AG04450 (cell line): Measurements from ENCODE around the gene ADARB2. TPM values are rescaled to one million over a fixed set of nuclear protein-coding genes. Genes with fewer than 3 reads are reported as not detected.

Source experiments
- CTCF ChIA-PET: fragments of 300-600, 350-600 bp; formaldehyde crosslinking; extraction: SDS; loops from one replicate; lab custom pipeline; 2022; ENCODE audit warnings: antibody characterized with exemption, inconsistent platforms; lab: Charles Lee
- POLR2A ChIA-PET: fragments of 350-600 bp; formaldehyde crosslinking; extraction: SDS; loops from one replicate; lab custom pipeline; 2021; ENCODE audit warnings: antibody characterized with exemption, inconsistent platforms; lab: Yijun Ruan, JAX
- DNase-seq: peaks from one replicate; pipeline ENCODE4 v3.0.0-alpha.2; 2011; ENCODE audit warnings: low read depth, low spot score
- H3K27ac ChIP-seq: one replicate; pipeline ENCODE4 v1.5.1; 2012; ENCODE audit warnings: low read depth, low read length, control low read depth
- H3K27me3 ChIP-seq: one replicate; pipeline ENCODE4 v1.6.0; 2012; ENCODE audit warnings: low read length; ENCODE audit not compliant: control insufficient read depth, insufficient read depth
- H3K4me3 ChIP-seq: 2 replicates; pipeline ENCODE4 v1.5.1; 2011; ENCODE audit warnings: mild to moderate bottlenecking, low read depth, low read length, control low read depth
- H3K9me3 ChIP-seq: 2 replicates; pipeline ENCODE4 v1.5.1; 2012; ENCODE audit warnings: low read length; ENCODE audit not compliant: control insufficient read depth, insufficient read depth
- CTCF ChIP-seq: IDR thresholded peaks from 2 replicates; pipeline ENCODE4 v1.5.1; 2011; ENCODE audit warnings: low read depth, low read length, control low read depth, inconsistent platforms
- polyA plus RNA-seq: library from polyadenylated mRNA; depleted of rRNA; stranded (reverse); fragments of >200 nt; gene quantifications from 2 replicates; pipeline ENCODE4 v1.2.3, GENCODE V29; 2011

Gene ADARB2
- polyA plus RNA-seq, 1 experiment = not detected

- no peaks in the 10 kb centered on the region for H3K27me3 ChIP-seq
- no peak overlapping the region for H3K27ac ChIP-seq
- peaks cover 70% of the 10 kb centered on the region for H3K9me3 ChIP-seq
- no peak for DNase-seq
- TF ChIP-seq CTCF = no peak
- ChIA-PET POLR2A (no interaction called here), CTCF (no interaction called here)
- no peak overlapping the region for H3K4me3 ChIP-seq
Observed at GRCh38 chr10:1659221-1659791, 78.0 kb downstream of the ADARB2 start.

- no peak for TF ChIP-seq CTCF
- DNase-seq = no peak
- Histone ChIP-seq H3K27me3 (no peaks in the 10 kb centered on the region), H3K27ac (no peak overlapping the region), H3K4me3 (no peak overlapping the region), H3K9me3 (peaks cover 70% of the 10 kb centered on the region)
- POLR2A ChIA-PET = no interaction called here
- CTCF ChIA-PET = no interaction called here
Observed at GRCh38 chr10:1658658-1659057, 78.7 kb downstream of the ADARB2 start.

GRCh38 chr10:1657479-1657878 is 79.8 kb downstream of the ADARB2 start:
- CTCF ChIA-PET = no interaction called here
- Histone ChIP-seq H3K4me3 (no peak overlapping the region), H3K9me3 (peaks cover 72% of the 10 kb centered on the region), H3K27ac (no peak overlapping the region), H3K27me3 (no peaks in the 10 kb centered on the region)
- POLR2A ChIA-PET = no interaction called here
- TF ChIP-seq CTCF = no peak
- no peak for DNase-seq

- POLR2A ChIA-PET = no interaction called here
- CTCF ChIA-PET = no interaction called here
- no peaks in the 10 kb centered on the region for H3K27me3 ChIP-seq
- no peak overlapping the region for H3K27ac ChIP-seq
- no peak overlapping the region for H3K4me3 ChIP-seq
- H3K9me3 ChIP-seq = peaks cover 71% of the 10 kb centered on the region
- no peak for DNase-seq
- TF ChIP-seq CTCF = no peak
Observed at GRCh38 chr10:1655367-1655766, 82.0 kb downstream of the ADARB2 start.

- CTCF ChIA-PET = no interaction called here
- Histone ChIP-seq H3K4me3 (no peak overlapping the region), H3K27ac (no peak overlapping the region), H3K9me3 (peaks cover 70% of the 10 kb centered on the region), H3K27me3 (no peaks in the 10 kb centered on the region)
- no peak for TF ChIP-seq CTCF
- no peak for DNase-seq
- POLR2A ChIA-PET = no interaction called here
Observed at GRCh38 chr10:1654811-1655356, 82.4 kb downstream of the ADARB2 start.
